NCI-H2227 treated with DMSO at 0.1 percent for 48 hours (cell line): ENCODE measurements around the gene DNLZ.
"Not testable (repeated sequence)": the region's sequence is repeated elsewhere in the genome, so short reads cannot be mapped to it uniquely, and the experiment has no call there.

ENCODE experiments used
- DNase-seq: peaks from one replicate; lab custom pipeline; 2025; lab: John Stamatoyannopoulos, UW

The DNLZ gene

DNA sequence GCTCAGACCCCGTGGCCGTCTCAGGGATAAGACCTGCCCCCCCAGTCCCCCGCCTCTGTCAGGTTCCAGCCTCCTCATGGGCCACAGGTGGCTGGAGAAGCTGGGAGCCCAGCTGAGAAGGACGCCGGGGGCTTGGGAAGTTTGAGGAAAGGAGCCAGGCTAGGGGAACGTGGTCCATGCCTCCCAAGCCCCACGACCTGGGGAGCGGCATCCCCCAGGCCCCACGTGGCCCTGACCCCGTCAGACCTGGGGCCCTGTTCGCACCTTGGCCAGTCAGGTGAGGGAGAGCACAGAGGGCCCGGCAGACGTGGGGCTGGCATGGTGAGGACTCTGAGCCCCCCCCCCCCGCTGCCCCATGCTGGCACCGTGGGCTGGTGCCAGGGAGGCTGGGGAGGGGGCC lies 32.5 kb downstream of the DNLZ start:
- DNase-seq: no peak

DNA sequence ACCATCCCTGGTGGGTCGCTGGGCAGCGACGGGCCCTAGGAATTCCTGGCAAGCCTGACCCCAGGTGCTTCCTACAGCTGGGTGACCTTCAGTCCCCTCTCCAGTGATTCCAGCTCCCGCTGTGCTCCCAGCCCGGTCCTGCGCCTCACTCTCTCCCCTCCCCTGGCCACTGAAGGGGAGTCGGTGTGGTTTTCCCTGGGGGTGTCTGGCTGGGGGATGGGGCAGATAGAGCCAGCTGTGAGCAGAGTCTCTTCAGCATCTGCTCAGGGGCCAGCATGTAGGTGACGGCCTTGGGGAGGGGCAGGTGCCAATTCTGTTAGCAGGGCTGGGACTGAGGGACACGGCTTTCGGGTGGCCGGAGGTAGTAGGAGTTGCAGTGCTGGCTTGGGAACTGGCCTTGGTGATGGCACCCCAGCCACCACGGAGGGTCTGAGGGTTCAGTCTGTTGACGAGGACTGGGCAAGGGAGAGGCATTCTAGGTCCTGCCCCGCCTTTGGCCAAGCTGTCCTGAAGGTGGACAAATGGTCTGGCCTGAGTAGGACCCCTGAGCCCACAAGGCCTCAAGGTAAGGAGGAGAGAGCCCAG lies 33.0 kb downstream of the DNLZ start:
- DNase-seq: no peak

DNA sequence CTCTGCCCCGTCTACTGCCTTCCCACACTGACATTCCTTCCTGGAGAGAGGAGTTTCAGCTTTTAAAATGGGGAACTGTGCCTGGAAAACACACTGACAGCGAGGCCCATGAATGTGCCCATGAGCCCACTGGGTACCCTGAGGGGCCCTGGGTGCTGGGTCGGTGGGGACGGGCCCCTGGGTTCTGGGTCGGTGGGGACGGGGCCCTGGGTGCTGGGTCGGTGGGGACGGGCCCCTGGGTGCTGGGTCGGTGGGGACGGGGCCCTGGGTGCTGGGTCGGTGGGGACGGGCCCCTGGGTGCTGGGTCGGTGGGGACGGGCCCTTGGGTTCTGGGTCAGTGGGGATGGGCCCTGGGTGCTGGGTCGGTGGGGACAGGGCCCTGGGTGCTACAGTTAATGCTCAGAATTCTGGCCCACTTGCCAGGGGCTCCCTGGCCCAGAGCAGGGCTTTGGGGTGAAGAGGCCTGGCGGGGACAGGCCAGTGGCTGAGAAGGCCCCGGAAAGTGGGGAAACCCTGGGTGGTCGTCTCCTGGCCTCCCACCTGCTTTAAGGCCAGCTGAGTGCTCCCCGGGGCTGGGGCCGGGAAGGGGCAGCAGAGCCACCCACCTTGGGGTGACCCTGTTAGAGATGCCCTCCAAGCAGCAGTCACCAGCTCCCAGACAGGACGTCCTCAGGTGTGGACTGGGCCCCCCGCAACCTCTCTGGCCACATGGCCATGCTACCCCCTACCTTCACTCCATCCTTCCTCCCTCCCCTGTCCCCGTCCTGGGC lies 33.7 kb downstream of the DNLZ start:
- no peak for DNase-seq

DNA sequence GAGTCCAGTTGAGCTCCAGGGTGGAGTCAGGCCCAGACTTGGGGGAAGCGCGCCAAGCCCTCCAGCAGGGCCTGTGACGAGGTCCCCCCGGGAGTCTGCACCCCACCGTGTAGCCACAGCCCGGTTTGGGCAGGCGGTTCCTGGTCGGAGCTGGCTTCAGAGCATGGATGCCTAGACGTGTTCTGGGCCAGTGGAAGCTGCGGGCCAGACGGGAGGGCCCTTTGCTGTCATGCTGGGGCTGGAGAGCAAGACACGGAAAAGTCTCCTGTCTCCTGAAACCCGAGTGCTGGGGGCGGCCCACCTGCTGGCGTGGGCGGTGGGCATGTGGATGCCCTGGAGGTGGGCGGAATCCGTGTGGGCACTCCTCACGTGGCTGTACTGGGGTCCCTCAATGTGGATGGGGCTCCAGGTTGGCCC lies 34.3 kb downstream of the DNLZ start:
- no peak for DNase-seq

DNA sequence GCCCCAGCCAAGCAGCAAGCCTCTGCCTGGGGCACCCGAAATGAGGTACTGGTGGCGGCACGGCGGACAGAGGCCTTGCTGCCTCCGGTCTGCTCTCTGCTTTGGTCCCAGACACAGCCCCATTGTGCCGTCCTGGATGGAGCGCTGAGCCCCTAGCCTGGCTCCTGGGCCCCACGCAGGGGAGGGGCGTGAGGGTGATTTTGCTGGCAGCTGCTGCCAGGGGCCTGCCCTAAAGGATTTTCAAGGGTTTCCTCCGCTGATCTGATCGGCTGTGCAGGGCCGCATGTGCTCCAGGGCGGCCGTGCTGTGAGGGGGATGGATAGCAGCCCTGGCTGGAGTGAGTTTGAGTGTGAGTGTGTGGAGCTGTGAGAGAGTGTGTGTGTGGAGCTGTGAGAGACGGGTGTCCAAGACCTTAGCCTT lies 34.9 kb downstream of the DNLZ start:
- DNase-seq: peak; percentile 44

DNA sequence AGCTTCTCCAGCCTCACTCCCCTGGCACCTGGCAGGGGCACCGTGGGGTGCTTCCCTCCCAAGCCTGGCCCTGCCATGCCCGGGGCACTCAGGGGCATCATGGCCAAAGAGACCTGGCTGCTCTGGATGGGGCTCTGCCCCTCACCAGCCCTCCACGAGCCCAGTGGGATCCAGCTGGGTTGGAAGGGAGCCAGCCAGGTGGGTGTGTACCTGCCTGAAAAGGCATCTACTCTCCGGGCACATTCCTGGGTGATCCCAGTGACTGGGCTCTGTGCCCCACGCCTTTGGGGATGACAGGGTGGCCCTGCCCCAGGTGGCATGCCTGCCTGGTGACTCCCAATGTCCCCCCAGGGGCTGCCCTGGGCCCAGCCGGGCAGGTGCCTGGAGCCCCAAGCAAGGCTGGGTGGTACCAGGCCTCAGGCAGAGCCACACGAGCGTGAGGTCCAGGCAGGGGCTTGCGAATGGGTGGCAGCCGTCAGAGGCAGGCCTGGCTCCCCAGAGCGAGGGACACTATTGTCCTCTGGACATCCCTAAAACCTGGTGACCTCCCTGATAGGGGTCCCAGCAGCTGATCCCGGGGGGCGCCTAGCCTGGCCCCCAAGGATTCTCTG lies 35.4 kb downstream of the DNLZ start:
- no peak for DNase-seq

DNA sequence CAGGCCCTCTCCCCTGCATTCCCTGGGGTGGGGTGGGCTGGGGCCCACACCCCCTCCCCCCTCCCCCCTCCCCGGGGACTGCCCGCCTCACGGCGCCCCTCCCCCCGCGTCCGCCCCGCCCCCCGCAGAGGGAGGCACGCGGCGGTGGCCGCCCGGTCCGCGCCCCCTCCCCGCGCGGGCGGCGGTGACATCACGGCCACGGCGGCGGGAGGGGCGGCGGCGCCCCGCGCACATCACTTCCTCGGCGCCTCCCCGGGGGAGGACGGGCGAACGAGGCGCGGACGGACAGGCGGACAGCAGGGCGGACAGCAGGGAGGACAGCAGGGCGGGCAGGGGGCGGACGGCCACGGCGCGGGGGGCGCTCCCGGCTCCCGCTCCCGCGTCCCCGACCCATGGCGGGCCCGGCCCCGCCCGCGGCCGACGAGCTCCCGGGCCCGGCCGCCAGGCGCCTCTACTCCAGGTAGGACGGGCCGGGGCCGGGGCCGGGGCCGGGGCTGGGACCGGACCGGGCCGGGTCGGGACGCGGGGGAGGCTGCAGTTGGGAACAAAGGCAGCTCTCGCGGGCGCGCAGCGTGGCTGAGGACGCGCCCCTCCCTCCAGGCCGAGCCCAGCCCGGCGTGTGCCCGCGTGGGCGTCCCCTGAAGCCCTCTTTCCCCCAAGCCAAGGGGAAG lies 36.1 kb downstream of the DNLZ start, which contains the start of gene GPSM1:
Gene GPSM1, plus strand, starts transcription at position 236 of the 671 bp plus-strand sequence. Its CDS starts 157 bp downstream, at position 393.
- DNase-seq: no peak

DNA sequence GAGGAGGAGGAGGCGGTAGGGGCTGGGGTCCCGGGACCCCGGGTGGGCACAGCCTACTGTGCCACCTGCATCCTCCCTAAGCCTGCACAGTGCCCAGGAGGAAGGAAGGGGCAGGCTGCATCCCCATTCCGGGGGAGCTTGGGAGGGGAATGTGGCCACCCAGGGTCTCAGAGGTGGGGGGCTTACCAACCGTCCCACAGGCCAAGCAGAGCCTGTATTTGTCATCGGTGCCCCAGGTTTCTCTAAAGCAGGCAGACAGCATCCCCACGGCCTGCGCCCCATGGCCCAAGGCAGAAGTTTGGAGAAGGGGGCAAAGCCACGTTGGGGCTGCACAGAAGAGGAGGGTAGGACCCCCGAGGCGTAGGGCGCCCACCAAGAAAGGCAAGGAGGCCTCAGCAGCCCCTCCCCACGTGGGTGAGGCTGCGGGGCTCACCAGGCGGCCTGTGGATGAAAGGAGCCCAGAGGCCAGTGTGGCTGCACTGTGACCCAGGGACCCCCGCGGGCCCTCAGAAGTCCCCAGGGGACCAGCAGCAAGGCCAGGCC lies 36.7 kb downstream of the DNLZ start:
- no peak for DNase-seq

DNA sequence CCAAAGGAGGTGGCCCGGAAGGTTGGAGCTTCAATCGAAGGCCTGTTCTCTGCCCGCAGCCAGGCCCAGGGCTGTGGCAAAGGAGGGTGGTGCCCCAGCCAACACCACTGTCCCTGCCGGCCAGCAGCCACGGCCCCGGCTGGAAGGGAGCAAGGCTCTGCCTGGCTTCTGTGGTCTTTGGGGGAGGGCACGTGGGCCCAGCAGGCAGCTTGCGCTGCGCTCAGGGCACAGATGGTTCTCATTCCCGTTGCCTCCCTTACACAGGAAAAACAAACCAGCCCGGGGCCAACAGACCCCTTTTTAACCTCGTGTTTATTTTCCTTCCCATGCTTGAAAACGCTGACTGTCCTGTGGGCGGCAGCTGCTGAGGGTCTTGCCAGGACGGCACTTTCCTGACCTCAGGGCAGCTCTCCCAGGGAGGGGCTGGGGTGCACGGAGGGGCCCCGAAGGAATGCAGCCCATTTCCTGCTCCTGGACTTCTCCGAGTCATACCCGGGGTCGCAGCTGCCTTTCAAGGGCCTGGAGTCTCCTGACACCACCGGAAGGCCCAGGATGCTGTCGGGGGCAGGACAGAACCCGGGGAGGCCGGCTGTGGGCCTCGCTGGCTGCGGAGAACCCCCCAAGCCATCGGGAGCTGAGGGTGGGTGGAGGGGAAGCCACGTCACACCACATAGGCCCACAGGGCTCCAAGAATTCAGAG lies 37.3 kb downstream of the DNLZ start:
- no peak for DNase-seq

DNA sequence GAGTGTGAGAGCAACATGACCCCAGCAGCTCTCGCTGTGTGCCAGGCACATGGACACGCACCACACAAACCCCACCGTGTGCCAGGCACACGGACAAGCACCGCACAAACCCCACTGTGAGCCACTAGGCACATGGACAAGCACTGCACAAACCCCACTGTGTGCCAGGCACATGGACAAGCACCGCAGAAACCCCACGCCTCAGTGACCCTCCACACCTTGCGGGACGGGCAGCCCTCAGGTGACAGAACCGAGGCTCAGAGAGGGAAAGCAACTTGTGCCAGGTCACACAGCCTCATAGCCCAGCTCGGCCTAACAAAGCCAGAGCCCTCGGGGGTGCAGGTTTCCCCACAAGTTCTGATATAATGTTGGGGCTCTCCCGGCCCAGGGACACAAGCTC lies 38.2 kb downstream of the DNLZ start:
- DNase-seq: no peak

DNA sequence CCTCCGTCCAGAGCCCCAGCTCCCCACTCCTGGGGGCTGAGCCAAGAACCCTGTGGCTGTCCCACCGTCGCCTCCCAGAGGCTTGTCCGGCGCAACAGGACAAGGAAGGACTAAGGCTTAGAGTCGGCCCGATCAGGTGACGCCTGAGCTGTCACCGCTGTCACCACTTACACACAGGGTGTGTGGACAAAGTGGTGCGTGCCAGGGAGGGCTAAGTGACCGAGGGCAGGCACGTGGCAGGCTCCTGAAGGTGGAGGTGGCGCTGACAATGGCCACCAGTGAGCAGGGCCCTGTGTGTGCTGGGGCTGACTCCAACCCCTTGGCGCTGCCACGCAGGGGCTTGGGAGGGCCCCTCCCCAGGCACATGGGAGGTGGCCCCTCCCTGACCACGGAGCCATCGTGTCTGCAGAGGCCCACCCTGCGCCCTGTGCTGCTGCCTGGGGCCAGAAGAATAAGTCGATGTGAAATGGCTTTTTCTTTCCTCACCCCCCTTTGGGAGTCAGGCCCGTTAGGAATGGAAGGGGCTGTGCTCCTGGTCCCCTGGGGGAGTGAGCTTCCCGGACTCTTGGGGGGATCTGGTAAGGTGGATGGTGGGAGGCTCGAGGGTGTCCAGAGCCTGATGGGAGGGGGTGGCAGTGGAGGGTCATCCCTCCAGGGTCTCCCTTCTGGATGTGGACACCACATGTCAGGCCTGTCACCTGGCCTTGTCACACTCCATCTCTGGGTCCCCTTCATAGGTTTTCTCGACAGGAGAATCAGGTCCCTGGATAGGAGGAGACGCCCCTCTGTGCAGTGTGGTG lies 38.8 kb downstream of the DNLZ start:
- no peak for DNase-seq

DNA sequence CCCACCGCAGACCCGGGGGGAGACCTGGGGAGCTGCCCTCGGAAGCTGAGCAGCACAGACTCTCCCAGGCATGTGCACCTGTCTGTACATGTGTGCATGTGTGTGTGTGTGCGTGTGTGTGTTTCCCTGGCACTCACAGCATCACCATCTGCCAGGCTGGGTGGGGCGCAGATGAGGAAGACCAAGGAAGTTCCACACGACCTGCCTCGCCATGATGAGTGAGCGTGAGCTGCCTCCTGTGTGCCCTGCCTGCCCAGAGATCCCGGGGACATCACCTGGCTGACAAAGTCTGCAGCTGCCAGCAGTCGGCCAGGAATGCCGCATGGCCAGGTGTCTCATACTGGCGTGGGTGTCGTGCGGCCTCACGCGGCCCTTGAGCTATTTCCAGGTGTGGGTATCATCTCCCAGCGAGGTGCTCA lies 40.2 kb downstream of the DNLZ start:
- no peak for DNase-seq

DNA sequence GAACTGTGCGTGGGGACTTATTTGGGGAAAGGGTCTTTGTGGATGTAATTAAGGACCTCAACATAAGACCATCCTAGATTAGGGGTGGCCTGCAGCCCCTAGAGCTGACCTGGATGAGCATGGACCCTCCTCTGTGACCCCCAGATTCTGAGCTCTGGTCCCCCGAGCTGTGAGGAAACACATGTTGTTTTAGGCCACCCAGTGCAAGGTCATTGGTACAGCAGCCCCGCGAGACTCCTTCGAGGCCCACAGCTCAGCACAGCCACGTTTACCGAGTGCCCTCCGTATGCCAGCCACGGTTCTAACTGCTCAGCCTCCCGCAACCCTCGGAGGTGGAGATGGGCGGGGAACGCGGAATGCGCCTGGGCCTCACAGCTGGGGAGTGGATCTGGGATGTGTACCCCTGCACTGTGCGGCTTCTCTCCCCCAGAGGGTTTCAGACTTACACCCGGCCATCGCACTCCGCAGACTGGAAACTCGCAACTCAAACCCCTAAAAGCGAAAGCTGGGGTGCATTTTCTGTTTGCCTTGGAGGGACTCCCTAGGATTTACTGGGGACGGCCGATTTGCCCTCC lies 40.7 kb downstream of the DNLZ start:
- DNase-seq: no peak

DNA sequence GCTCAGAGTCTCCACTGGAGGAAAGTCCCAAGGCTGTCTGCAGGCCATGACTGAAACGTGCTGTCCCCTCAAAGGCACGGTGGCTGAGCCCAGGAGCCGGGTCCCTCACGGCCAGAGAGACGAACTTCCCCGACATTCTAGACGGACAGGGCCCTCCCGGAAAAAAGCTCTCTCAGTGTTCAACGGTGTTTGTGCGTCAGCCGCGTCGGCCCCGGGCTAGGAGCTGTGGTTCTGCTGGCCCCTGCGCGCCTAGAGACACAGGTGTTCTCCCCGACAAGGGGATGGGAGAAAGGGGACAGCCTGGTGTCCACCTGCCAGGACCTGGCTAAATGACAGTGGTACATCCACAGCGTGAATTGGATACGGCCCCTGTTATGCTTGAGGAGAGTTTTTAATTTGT lies 42.0 kb downstream of the DNLZ start:
- DNase-seq: no peak

DNA sequence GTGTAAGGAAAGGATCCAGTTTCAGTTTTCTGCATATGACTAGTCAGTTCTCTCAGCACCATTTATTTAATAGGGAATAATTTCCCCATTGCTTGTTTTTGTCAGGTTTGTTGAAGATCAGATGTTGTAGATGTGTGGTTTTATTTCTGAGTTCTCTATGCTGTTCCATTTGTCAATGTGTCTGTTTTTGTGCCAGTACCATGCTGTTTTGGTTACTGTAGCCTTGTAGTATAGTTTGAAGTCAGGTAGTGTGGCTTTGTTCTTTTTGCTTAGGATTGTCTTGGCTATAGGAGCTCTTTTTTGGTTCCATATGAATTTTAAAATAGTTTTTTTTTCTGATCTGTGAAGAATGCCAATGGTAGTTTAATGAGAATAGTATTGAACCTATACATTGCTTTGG lies 42.6 kb downstream of the DNLZ start:
- DNase-seq: not testable (repeated sequence)

DNA sequence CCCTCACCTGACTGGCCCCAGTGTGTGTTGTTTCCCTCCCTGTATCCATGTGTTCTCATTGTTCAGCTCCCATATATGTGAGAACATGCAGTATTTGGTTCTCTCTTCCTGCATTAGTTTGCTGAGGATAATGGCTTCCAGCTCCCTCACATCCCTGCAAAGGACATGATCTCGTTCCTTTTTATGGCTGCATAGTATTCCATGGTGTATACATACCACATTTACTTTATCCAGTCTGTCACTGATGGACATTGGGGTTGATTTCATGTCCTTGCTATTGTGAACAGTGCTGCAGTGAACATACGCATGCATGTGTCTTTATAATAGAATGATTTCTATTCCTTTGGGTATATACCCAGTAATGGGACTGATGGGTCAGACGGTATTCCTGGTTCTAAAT lies 43.6 kb downstream of the DNLZ start:
- not testable (repeated sequence) for DNase-seq

DNA sequence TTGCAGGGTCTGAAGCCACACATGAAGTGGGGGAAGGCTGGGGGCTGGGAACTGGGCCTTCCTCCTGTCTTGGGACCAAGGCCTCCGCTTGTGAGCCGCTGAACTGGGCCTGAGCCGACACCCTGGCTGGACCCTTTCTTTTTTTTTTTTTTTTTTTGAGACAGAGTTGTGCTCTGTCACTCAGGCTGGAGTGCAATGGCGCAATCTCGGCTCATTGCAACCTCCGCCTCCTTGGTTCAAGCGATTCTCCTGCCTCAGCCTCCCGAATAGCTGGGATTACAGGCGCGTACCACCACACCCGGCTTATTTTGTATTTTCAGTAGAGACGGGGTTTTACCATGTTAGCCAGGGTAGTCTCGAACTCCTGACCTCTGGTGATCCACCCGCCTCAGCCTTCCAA lies 44.3 kb downstream of the DNLZ start:
- not testable (repeated sequence) for DNase-seq

DNA sequence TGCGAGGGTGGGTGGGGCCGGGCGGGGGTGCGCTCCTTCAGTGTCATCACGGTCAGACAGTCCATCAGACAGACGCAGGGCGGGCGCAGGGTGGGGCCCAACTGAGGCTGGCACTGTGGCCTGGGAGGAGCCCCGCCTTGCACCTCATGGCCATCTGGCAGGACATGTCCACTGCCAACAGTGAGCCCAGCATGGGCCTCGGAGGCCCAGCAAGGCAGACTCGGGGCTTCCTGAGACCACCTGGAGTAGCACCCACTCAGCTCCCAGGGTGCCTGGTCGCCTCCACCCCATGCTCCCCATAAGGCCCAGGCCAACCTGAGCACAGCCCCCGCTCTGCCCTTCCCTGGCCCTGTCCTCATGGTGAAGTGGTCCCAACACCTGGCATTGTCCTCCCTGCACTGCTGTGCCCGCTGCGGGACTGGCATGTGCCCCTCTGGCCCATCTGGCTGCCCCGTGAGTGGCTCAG lies 44.7 kb downstream of the DNLZ start:
- no peak for DNase-seq

DNA sequence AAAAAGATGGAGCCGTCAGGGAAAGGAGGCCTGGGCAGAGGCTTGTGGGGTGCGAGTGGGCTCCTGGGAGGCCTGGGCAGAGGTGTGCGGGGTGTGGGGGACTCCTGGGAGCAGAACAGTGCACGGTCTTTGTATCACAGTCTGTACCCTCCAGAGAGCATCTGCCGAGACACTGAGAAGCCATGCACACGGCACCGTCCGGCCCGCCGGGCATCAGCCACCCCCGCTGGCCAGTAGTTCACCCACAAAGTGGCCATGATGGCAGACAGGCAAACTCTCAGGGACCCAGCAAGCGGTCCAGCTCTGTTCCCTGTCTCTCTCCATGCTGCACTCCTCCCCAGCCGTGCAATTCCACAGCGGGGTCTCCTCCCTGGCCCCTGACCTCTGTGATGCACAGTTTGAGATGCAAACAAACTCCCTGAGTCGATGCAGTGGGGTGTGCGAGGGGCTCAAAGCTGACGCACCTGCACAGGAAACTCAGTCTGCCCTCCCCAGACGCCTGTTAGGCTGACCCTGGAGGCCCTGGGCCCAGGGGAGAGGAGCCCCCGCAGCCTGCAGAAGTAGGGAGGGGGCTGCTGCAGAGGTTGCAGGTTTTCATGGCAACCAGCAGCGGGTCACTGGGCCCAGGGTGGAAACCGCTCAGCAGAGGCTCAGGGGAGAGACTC lies 45.3 kb downstream of the DNLZ start:
- DNase-seq: no peak

DNA sequence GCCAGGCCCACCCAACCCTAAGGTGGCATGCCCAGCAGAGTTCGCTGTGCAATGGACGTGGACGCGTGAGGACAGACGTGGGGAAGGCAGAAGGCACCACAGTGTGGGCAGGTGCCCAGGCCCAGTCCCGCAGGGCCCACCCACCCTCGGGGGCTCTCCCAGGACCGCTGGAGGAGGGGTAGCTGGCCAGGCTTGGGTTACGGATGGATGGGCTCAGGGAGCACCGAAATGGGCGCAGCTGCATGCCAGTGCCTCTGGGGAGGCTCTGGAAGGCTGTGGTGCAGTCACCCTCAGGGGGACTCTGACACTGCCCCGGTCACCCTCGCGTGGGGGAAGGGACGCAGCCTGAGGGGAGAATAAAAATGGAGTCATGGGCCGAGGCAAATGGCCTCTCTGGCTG lies 45.8 kb downstream of the DNLZ start:
- no peak for DNase-seq
